DND-41 (cell line): ENCODE results near the gene ZRANB1.

Experiments
- CTCF ChIP-seq: IDR thresholded peaks from 2 replicates; pipeline ENCODE4 v1.5.1; 2012; ENCODE audit warnings: borderline replicate concordance, low read length, moderate library complexity, mild to moderate bottlenecking; ENCODE audit not compliant: poor library complexity, severe bottlenecking; ENCODE audit errors: extremely low read depth
- EZH2 ChIP-seq: IDR thresholded peaks from 3 replicates; pipeline ENCODE4 v1.6.1; 2012; ENCODE audit warnings: borderline replicate concordance, low read depth, mild to moderate bottlenecking, moderate library complexity, low read length, inconsistent platforms; ENCODE audit not compliant: severe bottlenecking

- TF ChIP-seq CTCF (peak; percentile 67), EZH2 (no peak)
Measured at GRCh38 chr10:124992462-124993344, 50.8 kb downstream of the ZRANB1 start.
